NCI-H526 treated with DMSO at 0.1 percent for 48 hours (cell line): Measurements from ENCODE around the gene NPEPL1.
A peak's percentile ranks its signal among the peaks of the same experiment; 100 is the strongest.

Experiments used
- DNase-seq: peaks from one replicate; lab custom pipeline; 2025; lab: John Stamatoyannopoulos, UW

Gene NPEPL1

DNA sequence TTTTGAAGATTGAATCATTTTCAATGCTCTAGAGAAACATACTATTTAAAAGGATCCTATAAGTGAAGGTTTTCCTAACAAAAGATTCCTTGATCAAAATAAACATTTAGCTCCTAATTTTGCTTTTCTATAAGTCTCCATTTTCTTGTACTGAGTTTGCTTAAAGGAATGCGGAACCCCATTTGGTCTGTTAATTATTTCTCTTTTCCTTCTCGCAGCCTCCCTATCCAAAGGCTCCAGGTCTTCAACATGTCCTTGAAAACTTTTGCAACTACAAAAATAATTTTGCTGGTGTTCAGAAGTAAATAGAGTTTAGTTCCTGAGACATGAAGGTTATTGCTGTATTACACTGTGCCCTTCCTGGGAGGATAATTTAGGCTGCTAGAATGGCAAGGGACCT is 8.3 kb upstream of the NPEPL1 start:
- no peak for DNase-seq

DNA sequence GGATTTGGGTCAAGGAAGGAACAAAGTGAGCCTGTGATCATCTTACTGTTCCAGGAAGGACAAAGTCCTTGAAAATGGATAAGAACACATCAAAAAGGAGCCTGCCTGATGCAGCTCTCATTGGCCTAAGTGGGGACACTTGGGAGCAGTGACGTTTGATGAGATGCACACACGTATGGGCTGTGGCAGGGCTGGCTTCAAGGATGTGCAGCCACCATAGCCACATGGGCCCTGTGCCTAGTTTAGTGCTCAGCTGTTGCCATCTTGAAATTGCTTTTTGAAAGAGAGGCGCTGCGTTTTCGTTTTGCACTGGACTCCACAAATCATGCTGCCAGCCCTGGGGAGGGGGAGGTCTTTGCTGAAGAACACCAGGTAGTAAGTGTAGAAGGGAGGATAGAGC is 6.6 kb upstream of the NPEPL1 start:
- no peak for DNase-seq

DNA sequence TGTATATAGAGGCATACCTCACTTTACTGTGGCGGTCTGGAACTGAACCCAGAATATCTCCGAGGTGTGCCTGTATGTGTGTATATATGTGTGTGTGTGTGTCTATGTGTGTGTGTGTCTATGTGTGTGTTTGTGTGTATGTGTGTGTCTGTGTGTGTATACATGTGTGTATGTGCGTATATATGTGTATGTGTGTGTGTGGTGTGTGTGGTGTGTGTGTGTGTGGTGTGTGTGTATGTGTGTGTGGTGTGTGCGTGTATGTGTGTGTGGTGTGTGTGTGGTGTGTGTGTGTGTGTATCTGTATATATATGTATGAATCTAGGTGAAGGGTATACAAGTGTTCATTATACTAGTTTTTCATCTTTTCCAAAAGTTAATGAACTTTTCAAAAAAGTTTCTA is 4.2 kb upstream of the NPEPL1 start:
- DNase-seq: no peak

- DNase-seq: no peak
These were observed 3.8 kb upstream of the NPEPL1 start for GRCh38 chr20:58688840-58689239.

- DNase-seq: no peak
These were observed 2.0 kb upstream of the NPEPL1 start for GRCh38 chr20:58690396-58691135.

- DNase-seq: no peak
These were observed 624 bp upstream of the NPEPL1 start for GRCh38 chr20:58691773-58692578.

DNA sequence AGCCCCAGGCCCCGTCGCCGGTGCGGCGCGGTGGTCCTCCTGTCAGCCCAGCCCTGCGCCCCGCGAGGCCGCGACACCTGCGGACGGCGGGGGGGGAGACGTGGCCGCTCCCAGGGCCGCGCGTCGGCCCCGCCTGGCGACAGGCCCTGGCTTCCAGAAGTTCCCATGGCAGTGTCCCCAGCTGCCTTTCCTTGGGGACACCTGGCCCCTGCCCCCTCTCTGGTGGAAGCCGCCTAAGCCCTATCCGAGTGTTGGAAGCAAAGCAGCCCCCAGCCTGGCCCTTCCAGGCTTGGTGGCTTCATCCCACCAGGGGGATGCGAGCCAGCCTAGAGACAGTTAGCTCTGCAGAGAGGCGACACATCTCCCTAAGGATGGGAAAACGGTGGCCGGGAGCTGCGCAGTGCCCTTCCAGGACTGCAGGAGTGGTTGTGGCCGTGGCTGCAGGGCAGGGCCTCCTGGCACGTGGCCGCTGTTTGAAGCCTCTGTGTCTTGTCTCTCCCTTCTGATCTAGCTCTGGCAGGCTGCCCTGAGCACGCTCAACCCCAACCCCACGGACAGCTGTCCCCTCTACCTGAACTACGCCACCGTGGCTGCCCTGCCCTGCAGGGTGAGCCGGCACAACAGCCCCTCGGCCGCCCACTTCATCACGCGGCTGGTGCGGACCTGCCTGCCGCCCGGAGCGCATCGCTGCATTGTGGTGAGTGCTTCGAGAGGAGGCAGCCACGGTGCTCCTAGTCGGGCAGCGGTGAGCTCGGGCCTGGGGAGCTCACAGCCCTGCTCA is 816 bp downstream of the NPEPL1 start:
- no peak for DNase-seq

- no peak for DNase-seq
These were observed 1.9 kb downstream of the NPEPL1 start for GRCh38 chr20:58694241-58695083.

DNA sequence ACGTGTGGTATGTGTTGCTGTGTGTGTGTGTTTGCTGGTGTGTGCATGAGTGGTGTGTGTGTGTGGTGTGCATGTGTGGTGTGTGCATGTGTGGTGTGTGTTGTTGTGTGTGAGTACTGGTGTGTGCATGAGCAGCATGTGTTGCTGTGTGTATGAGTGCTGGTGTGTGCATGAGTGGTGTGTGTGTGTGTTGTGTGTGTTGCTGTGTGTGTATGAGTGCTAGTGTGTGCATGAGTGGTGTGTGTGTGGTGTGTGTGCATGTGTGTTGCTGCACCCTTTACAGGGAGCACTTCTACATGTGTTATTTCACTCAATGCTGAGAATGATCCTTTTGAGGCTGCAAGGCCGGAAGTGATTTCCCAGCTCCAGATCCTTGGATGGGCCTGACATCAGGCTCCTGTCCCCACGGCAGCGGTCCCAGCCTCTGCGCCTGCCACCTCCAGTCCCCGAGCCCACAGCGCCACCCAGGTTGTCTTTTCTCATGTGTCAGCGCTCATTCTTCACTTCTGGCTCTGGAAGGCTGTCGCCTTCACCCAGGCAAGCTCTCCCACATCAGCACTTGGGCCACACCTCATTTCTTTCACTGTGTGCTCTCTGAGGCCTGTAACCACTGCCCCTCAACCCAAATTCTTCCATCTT is 2.6 kb downstream of the NPEPL1 start:
- no peak for DNase-seq

DNA sequence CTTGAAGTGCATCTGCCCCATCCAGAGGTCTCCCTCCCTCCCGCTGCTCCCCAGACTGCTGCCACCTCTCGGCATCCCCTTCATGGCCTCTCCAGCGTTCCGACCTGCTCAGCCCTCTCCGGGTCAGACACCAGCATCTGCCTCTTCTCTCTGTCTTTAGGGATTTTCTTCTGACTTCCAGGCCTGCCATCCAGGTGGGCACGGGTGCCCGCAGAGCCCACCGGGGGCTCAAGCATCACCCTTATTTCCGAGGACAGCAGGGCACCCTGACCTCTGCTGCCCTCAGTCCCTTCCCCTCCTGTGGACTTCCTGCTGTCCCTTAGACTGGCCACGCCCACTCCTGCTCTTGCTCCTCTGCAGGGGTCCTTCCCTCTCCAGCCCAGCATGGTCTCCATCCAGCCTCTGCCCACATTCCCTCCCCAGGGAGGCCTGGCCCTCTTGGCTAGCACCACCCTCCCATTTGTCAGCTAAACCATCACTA is 3.3 kb downstream of the NPEPL1 start:
- DNase-seq: no peak

DNA sequence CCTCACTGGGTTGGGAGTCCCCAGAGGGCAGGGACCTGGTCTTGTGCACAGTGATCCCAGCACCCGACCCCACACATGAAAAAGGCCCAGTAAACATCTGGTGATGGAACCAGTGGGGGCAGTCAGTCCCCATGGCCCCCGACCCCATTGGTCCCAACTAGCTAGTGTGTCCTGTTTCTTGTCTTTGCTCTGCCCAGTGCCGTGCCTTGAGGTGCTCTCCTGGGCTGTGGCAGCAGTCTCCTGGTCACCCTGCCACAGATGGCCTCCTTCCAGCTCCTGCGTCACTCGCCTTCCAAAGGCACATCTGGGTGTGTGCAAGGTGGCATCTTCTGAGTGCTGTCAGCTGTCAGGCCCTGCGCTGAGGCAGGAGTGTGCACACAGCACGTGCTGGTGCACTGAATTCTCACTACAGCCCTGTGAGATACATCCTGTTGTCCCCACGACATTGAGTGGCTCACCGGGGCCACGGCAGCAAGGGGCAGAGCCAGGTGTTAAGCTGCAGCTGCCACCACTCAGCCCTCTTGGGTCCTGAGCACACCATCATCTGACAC is 3.9 kb downstream of the NPEPL1 start:
- no peak for DNase-seq

DNA sequence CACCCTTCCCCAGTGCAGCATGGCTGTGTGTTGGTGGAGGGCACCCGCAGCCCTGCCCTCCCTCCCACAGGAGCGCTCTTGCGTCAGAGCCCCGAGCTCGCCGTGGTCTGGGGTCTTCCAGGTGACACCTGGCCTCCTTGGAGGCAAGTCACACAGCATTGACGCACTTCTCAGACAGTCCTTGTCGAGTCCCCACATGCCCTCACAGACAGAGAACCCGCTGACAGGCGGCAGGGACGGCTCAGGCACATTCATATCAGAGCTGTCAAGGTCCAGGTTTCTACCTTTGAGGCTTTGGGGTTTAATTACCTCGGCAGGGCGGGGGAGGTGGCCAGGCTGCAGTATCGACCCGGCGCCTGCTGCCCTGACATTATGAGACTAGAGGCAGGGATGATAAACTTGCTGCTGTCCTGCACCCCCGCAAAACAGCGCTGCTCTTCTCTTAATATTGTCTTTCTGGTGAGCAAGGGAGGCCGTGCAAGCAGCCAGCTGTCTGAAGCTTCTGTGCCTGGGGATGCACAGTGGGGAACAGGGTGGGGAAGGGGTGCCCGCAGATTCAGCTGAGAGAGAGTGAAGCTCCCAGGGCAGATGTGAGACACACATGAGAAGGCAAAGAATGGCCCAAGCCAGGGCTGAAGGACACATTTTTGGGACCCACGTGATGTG is 4.7 kb downstream of the NPEPL1 start:
- DNase-seq: no peak

GRCh38 chr20:58697867-58698703 is 5.5 kb downstream of the NPEPL1 start:
- no peak for DNase-seq

- DNase-seq: no peak
These were observed 6.4 kb downstream of the NPEPL1 start for GRCh38 chr20:58698741-58699622.

GRCh38 chr20:58699623-58700107 is 7.1 kb downstream of the NPEPL1 start:
- no peak for DNase-seq

GRCh38 chr20:58700121-58700821 is 7.7 kb downstream of the NPEPL1 start:
- peak; percentile 53 for DNase-seq

- DNase-seq: no peak
These were observed 8.2 kb downstream of the NPEPL1 start for GRCh38 chr20:58700823-58701222.
